Heart left ventricle (tissue), 13 donors: ENCODE results near the gene GALNT2.

Experiments
- POLR2A ChIP-seq, 2 donors: fragments of 450-650 bp; IDR thresholded peaks; one replicate each; pipeline ENCODE4 v1.6.1; 2017; ENCODE audit warnings: antibody characterized with exemption in 2 of 2, mild to moderate bottlenecking in 2 of 2, moderate library complexity in 2 of 2
- TF ChIP-seq, protein P1 (sequence below), 12 donors: fragments of 200-600 bp; sonication (generic) in 4 of 12; IDR thresholded peaks; one replicate each; pipeline versions ENCODE4 v1.5.0 to v1.8.0; 2018 to 2022; ENCODE audit warnings: antibody characterized with exemption in 12 of 12, mild to moderate bottlenecking in 5 of 12
- donor health status: ischemic (EF 13 %, LVEDD 7.1; RV severe dilation, severe dysfunction).
- donor health status: DM: no; HTN: yes; CAD: no.
- donor health status: DM: no; HTN: no; CAD: no.
- donor health status: ischemic (EF 25% LVEDD 6.9; RV normal size, moderate dysfunction).
- donor health status: ischemic (EF 25% LVEDD 5.7; RV mildly dilated, moderate dysfunction).
- donor health status: ischemic (EF 35%, LVEDD 5.7; RV mildly dilated, moderate dysfunction).
- donor health status: nonischemic (EF 11% LVEDD 7.7; RV severe dilation, severe dysfunction).
- donor health status: DM: yes; HTN: yes; CAD: no.
- donor health status: PGD.
- donor health status: ischemic (EF 29% LVEDD 5.4; RV normal size, mild dysfunction).
- donor health status: nonischemic (EF 23%, LVEDD 6.1; RV moderate dilation, normal function).

DNA sequence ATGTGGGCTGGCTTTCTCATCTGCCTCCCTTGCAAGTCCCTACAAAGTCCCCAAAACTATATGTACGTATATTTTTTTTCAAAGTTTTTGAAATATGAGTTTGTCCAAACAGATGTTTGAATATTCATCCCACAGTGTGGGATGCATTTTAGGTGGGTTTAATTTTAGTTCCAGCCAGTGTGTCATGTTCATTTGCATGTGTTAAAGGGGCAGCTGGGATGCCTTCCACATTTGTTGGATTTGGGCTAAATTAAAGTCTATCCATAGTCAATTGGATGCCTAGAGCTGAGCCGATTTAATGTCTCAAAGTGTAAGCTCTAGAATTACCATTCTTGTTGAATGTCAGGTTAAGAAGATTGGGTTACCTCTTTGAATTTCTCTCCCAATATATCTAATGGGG lies 139.2 kb downstream of the GALNT2 start:
- TF ChIP-seq, protein P1, sequence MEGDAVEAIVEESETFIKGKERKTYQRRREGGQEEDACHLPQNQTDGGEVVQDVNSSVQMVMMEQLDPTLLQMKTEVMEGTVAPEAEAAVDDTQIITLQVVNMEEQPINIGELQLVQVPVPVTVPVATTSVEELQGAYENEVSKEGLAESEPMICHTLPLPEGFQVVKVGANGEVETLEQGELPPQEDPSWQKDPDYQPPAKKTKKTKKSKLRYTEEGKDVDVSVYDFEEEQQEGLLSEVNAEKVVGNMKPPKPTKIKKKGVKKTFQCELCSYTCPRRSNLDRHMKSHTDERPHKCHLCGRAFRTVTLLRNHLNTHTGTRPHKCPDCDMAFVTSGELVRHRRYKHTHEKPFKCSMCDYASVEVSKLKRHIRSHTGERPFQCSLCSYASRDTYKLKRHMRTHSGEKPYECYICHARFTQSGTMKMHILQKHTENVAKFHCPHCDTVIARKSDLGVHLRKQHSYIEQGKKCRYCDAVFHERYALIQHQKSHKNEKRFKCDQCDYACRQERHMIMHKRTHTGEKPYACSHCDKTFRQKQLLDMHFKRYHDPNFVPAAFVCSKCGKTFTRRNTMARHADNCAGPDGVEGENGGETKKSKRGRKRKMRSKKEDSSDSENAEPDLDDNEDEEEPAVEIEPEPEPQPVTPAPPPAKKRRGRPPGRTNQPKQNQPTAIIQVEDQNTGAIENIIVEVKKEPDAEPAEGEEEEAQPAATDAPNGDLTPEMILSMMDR (IDR thresholded peaks at IDR 0.05) = no peak
- no peak for TF ChIP-seq POLR2A (IDR thresholded peaks at IDR 0.05)
